KOPT-K1 (cell line): ENCODE data around the gene TRIO.

Experiments
- H3K27ac ChIP-seq: fragments of 200-600 bp; sonication (generic); 2 replicates; pipeline ENCODE4 v1.5.1; 2016; ENCODE audit warnings: antibody characterized with exemption, mild to moderate bottlenecking, low read depth, low read length; ENCODE audit not compliant: poor library complexity, severe bottlenecking
- H3K36me3 ChIP-seq: fragments of 200-600 bp; sonication (generic); 2 replicates; pipeline ENCODE4 v1.5.1; 2017; ENCODE audit warnings: antibody characterized with exemption, mild to moderate bottlenecking, low read length, moderate library complexity; ENCODE audit not compliant: insufficient read depth
- H3K9me3 ChIP-seq: fragments of 200-600 bp; sonication (generic); 2 replicates; pipeline ENCODE4 v1.5.1; 2017; ENCODE audit warnings: antibody characterized with exemption, low read length, mild to moderate bottlenecking; ENCODE audit not compliant: insufficient read depth, poor library complexity, severe bottlenecking

Gene TRIO

DNA sequence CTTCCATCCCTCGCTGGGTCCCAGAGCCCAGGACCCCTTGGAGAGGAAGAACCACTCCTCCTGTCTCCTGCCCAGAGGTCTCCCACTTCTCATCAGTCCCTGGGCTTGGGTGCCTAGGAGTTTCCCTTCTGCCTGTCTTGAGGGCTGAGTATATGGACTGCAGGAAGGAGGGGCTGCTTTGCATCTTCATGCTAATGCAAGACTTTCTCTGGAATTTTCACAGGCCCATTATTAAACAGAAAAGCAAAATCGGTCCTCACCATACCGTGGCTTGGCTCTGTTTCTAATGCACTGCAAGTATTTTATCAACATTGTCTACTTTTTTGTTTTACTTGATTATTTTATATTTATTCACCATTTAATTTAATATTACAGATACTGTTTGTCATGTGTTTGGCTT lies 34.5 kb downstream of the TRIO start:
- H3K36me3 ChIP-seq: no peaks in the 10 kb centered on the region
- no peaks in the 10 kb centered on the region for H3K9me3 ChIP-seq
- no peak overlapping the region for H3K27ac ChIP-seq

DNA sequence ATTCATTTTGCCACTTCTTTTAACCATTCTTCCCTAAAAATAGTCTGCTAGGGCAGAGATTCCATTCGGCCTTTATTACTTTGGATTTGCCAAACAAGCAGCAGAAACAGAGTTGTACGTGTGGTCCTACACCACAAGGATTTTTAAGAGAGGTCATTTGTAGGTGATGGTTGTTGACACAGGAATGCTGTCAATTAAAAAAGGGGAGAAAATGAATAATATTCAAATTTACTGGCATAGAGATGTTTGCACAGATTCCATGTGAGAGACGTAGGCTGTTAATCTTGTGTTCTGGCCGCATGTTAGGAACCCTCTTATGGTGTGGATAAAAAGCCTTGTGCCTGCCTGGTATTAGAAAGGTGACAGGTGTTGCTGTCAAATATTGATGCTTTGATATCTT lies 34.9 kb downstream of the TRIO start:
- H3K36me3 ChIP-seq: no peaks in the 10 kb centered on the region
- no peak overlapping the region for H3K27ac ChIP-seq
- H3K9me3 ChIP-seq: no peaks in the 10 kb centered on the region

DNA sequence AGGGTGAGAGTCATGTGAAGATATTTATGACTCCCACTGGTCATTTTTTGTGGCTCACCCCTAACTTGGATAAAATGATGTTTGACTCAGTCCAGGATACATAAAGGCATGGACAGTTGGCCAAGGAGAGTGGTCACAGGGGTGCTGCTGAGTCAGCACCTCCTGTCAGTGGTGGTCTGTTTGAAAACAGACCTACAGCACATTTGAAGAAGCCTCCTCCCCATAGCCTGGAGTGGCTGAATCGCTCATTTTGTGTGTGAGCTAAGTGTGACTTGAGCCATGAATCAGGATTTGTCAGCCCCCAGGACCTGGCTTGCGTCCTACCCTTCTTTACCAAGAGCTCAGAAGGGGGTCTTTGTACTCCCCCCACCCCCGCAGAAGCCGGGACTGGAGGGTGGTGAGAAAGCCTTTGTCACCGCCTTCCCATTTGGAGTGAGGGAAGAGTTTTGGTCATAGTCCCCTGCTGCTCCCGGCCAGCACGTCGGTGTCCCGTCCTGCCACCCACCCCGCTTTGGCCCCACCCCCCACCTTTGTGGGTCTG lies 35.6 kb downstream of the TRIO start:
- H3K36me3 ChIP-seq: no peaks in the 10 kb centered on the region
- no peak overlapping the region for H3K27ac ChIP-seq
- no peaks in the 10 kb centered on the region for H3K9me3 ChIP-seq

DNA sequence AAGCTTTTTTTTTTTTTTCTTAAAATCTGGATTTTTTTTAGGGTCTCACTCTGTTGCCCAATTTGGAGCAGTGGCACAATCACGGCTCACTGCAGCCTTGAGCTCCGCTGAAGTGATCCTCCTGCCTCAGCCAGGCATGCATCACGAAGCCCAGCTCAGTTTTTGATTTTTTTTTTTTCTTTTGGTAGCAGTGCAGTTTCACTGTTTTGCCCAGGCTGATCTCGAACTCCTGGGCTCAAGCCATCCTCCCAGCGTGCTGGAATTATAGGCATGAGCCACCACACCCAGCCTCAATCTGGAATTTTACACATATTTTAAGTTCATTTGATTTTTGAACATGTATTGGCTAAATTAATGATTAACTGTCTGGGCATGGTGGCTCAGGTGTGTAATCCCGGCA lies 36.3 kb downstream of the TRIO start:
- Histone ChIP-seq H3K9me3 (no peaks in the 10 kb centered on the region), H3K27ac (no peak overlapping the region), H3K36me3 (no peaks in the 10 kb centered on the region)

DNA sequence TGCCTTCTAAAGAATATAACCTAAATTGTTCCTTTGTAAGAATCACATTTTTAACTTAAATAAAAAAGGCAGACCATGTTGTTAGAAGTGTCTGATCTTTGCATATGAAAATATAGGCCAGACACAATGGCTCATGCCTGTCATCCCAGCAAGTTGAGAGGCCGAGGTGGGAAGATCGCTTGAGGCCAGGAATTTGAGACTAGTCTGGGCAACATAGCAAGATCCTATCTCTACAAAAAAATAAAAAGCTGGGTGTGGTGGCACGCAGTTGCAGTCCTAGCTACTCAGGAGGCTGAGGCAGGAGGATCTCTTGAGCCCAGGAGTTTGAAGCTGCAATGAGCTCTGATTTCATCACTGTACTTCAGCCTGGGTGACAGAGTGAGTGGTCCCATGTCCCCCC lies 37.3 kb downstream of the TRIO start:
- Histone ChIP-seq H3K36me3 (no peaks in the 10 kb centered on the region), H3K9me3 (no peaks in the 10 kb centered on the region), H3K27ac (no peak overlapping the region)

DNA sequence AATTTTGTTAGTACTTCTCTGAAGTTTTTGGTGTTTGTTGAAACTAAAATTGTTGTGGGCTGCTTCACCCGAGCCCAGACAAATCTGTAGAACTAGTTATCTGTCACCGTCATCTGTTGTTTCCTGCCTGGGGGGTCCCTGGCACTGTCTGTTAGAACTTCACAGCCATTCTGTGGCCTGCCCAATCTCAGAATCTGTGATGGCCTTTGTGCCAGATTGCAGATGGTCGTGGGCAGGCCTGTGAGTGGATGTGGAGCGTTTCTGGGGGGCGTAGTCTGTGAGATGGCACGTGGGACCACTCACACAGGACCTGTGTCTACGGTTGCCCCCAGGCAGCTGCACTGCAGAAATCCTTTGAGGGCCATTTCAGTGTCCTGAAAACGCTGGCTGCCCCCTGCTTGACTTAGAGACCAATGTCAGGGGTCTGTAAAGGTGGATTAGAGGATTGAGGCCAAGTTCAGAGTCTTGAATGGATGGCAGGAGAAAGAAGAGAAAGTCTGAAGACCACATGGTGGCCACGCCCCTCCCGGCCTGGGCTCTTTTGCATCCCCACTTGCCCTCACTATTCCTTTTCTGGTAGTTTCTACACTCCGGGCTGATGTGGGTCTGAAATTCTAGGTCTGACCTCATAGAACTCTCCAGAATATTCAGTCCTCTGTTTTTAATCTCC lies 38.3 kb downstream of the TRIO start:
- Histone ChIP-seq H3K9me3 (no peaks in the 10 kb centered on the region), H3K27ac (no peak overlapping the region), H3K36me3 (no peaks in the 10 kb centered on the region)

DNA sequence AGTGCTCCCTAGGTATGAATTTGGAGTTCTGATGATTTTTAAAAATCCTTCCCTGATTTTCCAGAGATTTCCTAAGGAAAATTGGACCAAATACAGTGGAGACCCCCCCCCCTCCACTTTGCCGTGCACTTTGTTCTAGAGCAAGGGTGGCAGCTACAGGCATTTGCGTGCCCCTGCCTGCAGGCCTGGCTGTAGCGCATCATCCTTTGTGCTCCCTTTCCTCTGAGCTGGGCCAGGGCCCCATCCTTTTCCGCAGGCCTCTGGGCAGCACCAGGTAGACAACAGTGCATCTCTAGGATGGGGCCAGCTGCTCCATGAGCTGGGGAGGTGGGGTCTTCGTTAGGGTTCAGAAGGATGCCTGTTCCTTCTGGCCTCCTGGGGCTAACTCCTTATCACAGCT lies 39.6 kb downstream of the TRIO start:
- Histone ChIP-seq H3K9me3 (no peaks in the 10 kb centered on the region), H3K27ac (no peak overlapping the region), H3K36me3 (no peaks in the 10 kb centered on the region)

DNA sequence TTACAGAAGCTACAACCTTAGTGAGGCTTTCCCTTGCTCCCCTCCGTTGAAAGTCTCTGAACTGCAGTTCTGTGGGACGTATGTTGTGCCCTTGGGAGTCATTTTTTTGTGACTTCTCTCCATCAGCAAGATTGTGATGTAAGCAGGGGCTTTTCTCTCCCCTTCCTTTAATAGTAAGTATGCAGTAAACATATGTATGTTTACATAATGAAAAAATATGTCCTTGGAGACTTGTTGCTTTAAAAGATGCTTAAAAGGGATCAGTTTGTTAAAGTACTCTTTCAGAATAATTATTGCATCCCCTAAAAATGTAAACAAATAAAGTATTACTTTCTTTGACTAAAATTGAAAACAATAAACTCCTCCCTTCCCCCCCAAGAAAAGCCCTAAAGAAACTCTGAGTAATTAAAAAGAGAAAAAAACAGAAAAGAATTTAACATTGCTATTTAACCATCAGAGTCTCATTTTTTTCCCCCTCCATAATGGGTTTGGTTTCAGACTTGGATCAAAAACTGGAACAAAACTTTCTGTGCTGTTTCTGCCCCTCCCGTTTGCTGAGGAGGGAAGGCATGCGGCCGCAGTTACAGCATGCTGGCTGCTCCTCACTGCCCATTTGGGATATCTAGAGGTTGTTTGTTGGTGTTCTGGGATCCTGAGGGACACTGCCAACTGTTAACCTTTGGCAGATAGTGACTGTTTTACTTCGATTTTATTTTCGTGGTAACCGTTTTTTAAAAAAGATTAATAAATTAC lies 40.2 kb downstream of the TRIO start:
- no peak overlapping the region for H3K27ac ChIP-seq
- H3K9me3 ChIP-seq: no peaks in the 10 kb centered on the region
- no peaks in the 10 kb centered on the region for H3K36me3 ChIP-seq

DNA sequence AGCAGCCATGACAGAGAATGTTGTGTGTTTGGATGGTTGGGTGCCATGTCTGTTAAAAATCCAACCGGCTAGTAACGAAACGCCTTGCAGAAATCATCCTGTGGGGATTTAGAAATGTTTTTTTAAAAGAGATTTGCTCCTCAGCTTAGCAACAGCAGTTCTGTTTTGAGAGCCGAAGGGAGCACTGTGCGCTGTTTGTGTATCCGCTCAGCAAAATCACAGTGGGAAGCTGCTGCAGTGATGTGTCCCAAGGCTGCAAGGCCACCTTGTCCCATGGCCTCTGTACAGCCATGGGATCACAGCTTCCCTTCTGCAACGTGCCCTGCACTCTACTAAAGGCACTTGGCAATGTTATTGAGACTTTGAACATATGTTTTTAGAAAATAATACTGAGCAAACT lies 40.9 kb downstream of the TRIO start:
- no peaks in the 10 kb centered on the region for H3K36me3 ChIP-seq
- H3K27ac ChIP-seq: no peak overlapping the region
- no peaks in the 10 kb centered on the region for H3K9me3 ChIP-seq

DNA sequence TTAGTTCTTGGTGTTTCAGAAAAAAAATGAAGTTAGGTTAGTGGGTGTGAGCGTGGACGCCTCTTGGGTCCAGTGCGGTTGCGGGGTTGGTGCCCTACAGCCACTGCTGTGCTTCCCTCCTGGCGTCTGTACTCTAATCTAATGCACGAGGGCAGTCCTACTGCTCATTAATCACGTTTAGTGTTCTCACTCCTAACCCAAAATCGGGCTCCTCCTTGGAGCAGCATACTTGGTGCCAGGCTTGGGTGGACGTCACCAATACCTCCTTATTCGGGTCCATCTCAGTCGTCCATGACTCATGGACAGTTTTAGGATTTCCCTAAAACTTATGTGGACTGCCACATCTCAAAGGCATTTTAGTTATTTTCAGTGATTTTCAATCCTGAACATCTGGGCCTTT lies 41.6 kb downstream of the TRIO start:
- no peaks in the 10 kb centered on the region for H3K36me3 ChIP-seq
- H3K9me3 ChIP-seq: no peaks in the 10 kb centered on the region
- H3K27ac ChIP-seq: no peak overlapping the region

DNA sequence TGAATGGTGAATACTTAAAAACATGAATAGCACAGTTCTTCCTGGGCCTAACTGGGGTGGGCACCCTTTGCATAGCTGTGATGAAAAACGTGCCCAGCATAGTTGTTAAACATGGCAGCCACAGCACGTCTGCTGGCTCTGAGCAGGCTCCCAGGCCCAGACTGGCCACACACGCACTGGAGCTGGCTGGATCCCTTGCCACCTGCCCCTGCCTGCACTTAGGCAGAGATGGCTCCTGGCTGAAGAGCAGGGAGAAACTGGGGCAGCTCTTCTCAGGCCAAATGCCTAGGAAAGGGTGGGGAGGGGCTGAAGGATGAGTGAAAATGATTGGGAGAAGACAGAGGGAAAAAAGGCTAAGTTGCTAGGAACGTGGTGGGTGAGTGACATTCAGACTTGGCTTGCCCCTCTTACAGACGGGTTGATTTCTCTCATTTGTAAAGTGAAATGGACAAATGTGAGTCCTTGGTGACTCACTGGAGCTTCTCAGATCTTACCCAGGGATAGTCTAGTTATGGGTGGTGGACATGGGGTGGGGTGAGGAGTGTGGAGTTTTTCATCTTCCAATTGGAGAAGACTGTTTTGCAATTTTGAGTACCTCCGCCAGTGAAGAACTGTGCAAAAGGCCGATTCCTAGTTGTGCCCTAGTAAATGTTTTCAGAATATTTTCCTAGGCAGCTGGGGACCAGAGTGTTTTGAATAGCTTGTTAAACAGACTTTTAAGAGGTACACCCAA lies 42.4 kb downstream of the TRIO start:
- Histone ChIP-seq H3K36me3 (no peaks in the 10 kb centered on the region), H3K27ac (no peak overlapping the region), H3K9me3 (no peaks in the 10 kb centered on the region)

DNA sequence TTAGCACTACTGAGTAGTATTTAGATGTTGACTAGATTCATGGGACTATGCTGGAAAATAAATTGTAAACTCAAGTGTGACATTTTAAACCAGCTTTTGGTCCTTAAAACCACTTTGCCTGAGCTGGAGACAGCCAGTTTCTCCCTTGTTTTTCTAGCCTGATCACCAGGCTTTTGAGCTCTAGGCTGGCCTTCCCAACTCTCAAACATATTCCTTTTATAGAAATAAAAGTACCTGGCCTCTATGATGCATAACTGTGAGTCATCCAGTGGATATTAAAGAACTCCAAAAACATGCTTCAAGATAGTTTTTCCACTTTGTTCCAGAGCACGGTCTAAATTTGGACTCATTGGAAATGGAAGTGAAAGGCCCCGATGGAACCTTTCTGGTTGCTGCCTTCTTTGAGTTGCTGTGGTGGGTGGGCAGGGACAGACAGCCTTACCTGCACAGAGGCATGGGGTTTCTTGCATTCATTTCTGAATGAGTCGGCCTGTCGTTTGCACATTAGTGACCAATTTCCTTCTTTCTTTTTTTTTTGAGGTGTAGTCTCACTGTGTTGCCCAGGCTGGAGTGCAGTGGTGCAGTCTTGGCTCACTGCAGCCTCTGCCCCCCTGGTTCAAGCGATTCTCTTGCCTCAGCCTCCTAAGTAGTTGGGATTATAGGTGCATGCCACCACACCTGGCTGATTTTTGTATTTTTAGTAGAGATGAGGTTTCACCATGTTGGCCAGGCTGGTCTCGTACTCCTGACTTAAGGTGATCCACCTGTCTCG lies 43.1 kb downstream of the TRIO start:
- H3K36me3 ChIP-seq: no peaks in the 10 kb centered on the region
- H3K27ac ChIP-seq: no peak overlapping the region
- no peaks in the 10 kb centered on the region for H3K9me3 ChIP-seq

DNA sequence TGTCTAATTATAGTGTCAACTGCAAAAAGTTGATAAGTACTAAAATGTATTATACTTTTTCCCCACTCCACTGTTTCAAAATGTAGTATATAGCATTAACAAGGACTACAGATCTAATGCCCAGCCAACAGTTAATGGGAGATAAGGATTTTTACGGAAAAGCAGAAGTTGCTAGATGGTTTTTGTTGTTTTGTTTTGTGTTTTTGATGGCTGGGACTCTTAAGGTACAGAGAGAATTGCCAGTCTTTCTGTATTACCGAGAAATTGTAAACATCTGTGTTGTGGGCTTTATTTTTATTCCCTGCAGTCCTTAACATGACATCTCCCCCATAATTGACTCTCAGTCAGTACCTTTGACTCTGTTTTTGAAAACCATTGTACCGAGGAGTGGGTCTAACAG lies 44.0 kb downstream of the TRIO start:
- H3K27ac ChIP-seq: no peak overlapping the region
- H3K36me3 ChIP-seq: no peaks in the 10 kb centered on the region
- no peaks in the 10 kb centered on the region for H3K9me3 ChIP-seq

DNA sequence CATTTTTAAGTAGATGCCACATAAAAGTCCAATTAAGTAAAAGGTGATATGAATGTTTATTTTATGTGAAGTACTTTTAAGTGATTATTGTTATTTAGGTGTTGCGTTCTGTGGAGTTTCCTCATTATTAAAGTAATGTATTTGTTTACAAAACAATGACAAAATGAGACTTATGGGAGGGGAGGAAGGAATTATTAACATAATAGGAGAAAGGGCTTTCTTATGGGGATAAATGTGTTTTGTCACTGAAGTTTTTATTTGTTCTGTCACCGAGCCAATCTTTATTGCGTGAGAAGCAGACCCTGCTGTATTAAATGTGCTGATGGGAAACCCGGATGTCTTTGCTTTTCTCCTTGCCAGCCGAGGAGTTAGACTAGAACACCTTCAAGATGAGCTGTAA lies 44.5 kb downstream of the TRIO start:
- H3K27ac ChIP-seq: no peak overlapping the region
- no peaks in the 10 kb centered on the region for H3K36me3 ChIP-seq
- H3K9me3 ChIP-seq: no peaks in the 10 kb centered on the region

DNA sequence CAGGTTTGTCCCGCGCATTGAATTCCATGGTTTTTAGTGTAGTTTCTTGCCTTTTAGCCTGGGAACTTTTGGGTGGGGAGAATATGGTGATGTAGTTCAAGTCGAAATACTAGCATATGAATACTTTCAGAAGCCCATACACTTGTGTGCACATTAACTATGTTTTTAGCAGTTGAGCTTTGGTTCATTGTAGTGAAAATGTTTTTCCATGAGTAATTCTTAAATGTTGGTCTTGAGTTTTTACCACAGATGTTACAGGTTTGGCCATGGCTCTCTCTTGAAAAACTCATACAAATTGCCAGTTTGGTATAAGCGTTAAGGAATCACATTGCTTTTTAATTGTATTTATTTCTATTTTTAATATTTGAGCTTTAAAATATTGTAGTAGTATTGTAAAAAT lies 45.6 kb downstream of the TRIO start:
- H3K27ac ChIP-seq: no peak overlapping the region
- no peaks in the 10 kb centered on the region for H3K9me3 ChIP-seq
- H3K36me3 ChIP-seq: no peaks in the 10 kb centered on the region
